Vagina (tissue), 2 donors: ENCODE data around the gene ACACA.

Experiments
- POLR2A ChIP-seq, 2 donors: fragments of 450-650 bp; IDR thresholded peaks; one replicate each; pipeline ENCODE4 v1.6.1; 2017; ENCODE audit warnings: antibody characterized with exemption in 2 of 2, mild to moderate bottlenecking in 2 of 2, moderate library complexity in 2 of 2
- TF ChIP-seq, protein P1 (sequence below), 3 experiments: fragments of 450-650 bp in 2 of 3; fragments of 200-600 bp in 1 of 3; sonication (generic) in 1 of 3; IDR thresholded peaks; one replicate each; pipeline ENCODE4 v1.5.1; 2017 to 2019; ENCODE audit warnings: antibody characterized with exemption in 3 of 3, mild to moderate bottlenecking in 2 of 3, moderate library complexity in 2 of 3

DNA sequence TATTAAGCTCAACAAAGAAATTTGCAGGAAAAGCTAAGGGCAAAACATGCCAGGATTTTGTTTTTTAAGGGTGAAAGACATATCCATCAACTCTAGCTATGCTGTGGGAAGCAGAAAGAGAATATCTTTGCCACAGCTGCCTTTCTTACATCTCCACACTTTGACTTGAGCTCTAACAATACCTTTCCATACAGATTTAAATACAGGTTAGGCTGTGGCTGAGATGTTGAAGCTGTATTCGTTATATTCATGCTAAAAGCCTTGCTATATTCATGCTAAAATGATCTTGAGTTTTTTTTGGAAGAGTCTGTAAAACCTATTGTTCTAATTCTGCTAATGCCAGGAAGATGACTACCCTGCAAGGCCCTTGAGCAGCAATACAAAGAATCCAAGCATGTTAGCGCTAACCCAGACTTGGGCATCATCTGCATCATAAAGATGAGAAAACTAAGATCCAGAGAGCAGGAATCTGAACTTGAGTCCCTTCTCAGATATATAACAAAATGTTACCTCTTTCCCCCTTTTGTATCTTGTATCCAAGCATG is 235.7 kb downstream of the ACACA start:
- TF ChIP-seq, protein P1, sequence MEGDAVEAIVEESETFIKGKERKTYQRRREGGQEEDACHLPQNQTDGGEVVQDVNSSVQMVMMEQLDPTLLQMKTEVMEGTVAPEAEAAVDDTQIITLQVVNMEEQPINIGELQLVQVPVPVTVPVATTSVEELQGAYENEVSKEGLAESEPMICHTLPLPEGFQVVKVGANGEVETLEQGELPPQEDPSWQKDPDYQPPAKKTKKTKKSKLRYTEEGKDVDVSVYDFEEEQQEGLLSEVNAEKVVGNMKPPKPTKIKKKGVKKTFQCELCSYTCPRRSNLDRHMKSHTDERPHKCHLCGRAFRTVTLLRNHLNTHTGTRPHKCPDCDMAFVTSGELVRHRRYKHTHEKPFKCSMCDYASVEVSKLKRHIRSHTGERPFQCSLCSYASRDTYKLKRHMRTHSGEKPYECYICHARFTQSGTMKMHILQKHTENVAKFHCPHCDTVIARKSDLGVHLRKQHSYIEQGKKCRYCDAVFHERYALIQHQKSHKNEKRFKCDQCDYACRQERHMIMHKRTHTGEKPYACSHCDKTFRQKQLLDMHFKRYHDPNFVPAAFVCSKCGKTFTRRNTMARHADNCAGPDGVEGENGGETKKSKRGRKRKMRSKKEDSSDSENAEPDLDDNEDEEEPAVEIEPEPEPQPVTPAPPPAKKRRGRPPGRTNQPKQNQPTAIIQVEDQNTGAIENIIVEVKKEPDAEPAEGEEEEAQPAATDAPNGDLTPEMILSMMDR (IDR thresholded peaks at IDR 0.05), result no peak
- TF ChIP-seq POLR2A (IDR thresholded peaks at IDR 0.05), result no peak
